GM19372 (cell line): ENCODE results near the gene MESD.

ENCODE experiments used
- ATAC-seq: cut with Tn5 transposase; IDR thresholded peaks from one replicate; pipeline ENCODE4 v1.9.1; 2021; ENCODE audit warnings: mild to moderate bottlenecking, low read depth, moderate library complexity; ENCODE audit not compliant: unreplicated experiment

MESD gene

GRCh38 chr15:80992006-80992405 is 2.4 kb upstream of the MESD start:
- no peak for ATAC-seq

- no peak for ATAC-seq
These were observed 1.8 kb upstream of the MESD start for GRCh38 chr15:80991421-80991820.

GRCh38 chr15:80990955-80991354 is 1.3 kb upstream of the MESD start:
- ATAC-seq: no peak

- ATAC-seq: peak; percentile 7
These were observed 520 bp downstream of the MESD start for GRCh38 chr15:80989081-80989517.

- ATAC-seq: no peak
These were observed 1.3 kb downstream of the MESD start for GRCh38 chr15:80988148-80988796.

GRCh38 chr15:80986487-80986886 is 3.1 kb downstream of the MESD start:
- ATAC-seq: no peak

- no peak for ATAC-seq
These were observed 3.6 kb downstream of the MESD start for GRCh38 chr15:80985981-80986380.

GRCh38 chr15:80984856-80985255 is 4.8 kb downstream of the MESD start:
- ATAC-seq: no peak

- no peak for ATAC-seq
These were observed 6.8 kb downstream of the MESD start for GRCh38 chr15:80982839-80983238.

GRCh38 chr15:80982205-80982604 is 7.4 kb downstream of the MESD start:
- no peak for ATAC-seq

GRCh38 chr15:80979538-80980200 is 9.9 kb downstream of the MESD start:
- no peak for ATAC-seq

GRCh38 chr15:80978685-80979329 is 10.8 kb downstream of the MESD start:
- ATAC-seq: no peak

- ATAC-seq: no peak
These were observed 12.0 kb downstream of the MESD start for GRCh38 chr15:80977627-80978036.

GRCh38 chr15:80976851-80977250 is 12.8 kb downstream of the MESD start:
- ATAC-seq: no peak

GRCh38 chr15:80974914-80975313 is 14.7 kb downstream of the MESD start:
- ATAC-seq: no peak

- no peak for ATAC-seq
These were observed 17.3 kb downstream of the MESD start for GRCh38 chr15:80972276-80972675.

GRCh38 chr15:80971143-80971542 is 18.5 kb downstream of the MESD start:
- ATAC-seq: no peak

- ATAC-seq: no peak
These were observed 19.0 kb downstream of the MESD start for GRCh38 chr15:80970658-80971057.

- ATAC-seq: no peak
These were observed 19.5 kb downstream of the MESD start for GRCh38 chr15:80970018-80970657.

GRCh38 chr15:80969316-80969715 is 20.3 kb downstream of the MESD start:
- no peak for ATAC-seq

GRCh38 chr15:80967991-80968510 is 21.6 kb downstream of the MESD start:
- ATAC-seq: no peak
